D721Med (cell line): ENCODE results near the gene TRDMT1.

ENCODE experiments used
- DNase-seq: peaks from one replicate; pipeline ENCODE4 v3.0.0; 2011; ENCODE audit warnings: low spot score; ENCODE audit not compliant: insufficient read length
- FAIRE-seq: peaks from 2 replicates; lab custom pipeline; 2011; peaks lifted over from hg19 to GRCh38; lab: Jason Lieb, UNC
- TF ChIP-seq, protein P1 (sequence below): IDR thresholded peaks from 2 replicates; pipeline ENCODE4 v1.5.1; 2012; ENCODE audit warnings: mild to moderate bottlenecking, control low read depth; ENCODE audit not compliant: insufficient read depth; ENCODE audit errors: missing control alignments

Gene TRDMT1

GRCh38 chr10:17201794-17202116 lies 283 bp upstream of the TRDMT1 start:
- DNase-seq (no peak), FAIRE-seq (no peak)
- TF ChIP-seq, protein P1, sequence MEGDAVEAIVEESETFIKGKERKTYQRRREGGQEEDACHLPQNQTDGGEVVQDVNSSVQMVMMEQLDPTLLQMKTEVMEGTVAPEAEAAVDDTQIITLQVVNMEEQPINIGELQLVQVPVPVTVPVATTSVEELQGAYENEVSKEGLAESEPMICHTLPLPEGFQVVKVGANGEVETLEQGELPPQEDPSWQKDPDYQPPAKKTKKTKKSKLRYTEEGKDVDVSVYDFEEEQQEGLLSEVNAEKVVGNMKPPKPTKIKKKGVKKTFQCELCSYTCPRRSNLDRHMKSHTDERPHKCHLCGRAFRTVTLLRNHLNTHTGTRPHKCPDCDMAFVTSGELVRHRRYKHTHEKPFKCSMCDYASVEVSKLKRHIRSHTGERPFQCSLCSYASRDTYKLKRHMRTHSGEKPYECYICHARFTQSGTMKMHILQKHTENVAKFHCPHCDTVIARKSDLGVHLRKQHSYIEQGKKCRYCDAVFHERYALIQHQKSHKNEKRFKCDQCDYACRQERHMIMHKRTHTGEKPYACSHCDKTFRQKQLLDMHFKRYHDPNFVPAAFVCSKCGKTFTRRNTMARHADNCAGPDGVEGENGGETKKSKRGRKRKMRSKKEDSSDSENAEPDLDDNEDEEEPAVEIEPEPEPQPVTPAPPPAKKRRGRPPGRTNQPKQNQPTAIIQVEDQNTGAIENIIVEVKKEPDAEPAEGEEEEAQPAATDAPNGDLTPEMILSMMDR, result no peak

DNA sequence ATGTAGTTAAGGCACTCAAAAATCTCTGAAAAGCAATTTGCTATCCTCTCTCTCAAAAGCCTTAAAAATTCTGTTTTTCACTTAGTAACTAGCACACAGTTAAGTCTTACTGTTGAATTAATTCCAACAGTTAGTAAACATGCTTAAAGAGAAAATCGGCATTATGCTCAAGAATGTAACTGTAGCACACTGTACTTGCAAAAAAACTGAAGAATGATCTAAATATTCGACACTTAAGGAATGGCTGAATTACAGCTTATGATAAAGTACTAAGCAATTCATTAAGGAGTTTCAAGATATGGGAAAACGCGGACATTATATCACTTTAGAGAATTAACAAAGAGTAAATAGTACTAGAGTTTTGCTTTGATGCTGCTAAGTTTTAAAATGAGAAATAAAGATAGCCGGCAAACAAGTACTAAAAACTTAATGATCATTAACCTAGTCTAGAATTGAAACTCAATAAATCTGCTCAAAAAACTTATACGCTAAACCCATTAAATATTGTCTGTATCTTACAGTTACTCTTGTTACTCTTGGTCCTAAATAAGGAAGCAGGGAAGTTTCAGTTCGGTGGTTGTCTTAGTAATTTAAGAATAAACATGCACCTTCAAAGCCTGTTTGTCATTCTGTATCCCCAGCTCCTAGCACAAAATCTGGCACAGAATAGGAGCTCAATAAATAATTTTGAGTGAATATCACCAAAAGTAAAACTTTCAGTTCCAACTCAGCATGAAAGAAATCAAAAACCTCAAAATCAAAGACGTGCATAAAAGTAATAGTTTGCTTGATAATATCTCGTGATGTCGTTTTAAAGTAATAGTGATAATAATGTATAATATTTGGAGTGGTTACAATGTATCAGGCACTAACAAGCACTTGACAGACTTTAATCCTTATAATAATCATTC lies 1.2 kb downstream of the TRDMT1 start:
- TF ChIP-seq, protein P1, result no peak
- DNase-seq, result no peak
- FAIRE-seq, result peak; percentile 48

DNA sequence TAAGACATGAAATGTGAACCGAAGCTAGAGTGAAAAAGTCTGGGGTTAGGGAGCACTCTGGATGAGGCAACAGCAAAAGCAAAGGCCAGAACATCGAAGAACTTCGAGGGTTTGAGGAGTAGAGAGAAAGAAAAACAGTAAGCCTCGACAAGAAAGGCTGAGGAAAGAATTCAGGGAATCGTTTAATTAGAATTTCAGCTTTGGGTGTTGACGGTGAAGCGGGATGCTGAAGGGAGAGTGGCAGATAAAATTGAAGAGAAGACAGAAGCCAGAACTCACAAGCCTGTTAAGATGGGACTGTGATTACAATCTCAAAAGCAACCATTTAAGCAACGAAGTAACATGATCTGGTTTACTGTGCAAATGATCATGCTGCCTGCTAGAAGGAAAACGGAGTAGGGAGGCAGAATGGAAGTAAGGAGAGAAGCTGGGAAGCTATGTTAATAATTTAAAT lies 2.1 kb downstream of the TRDMT1 start:
- FAIRE-seq (no peak), DNase-seq (no peak)
- TF ChIP-seq, protein P1, result no peak

- TF ChIP-seq, protein P1, result no peak
- no peak for FAIRE-seq
- DNase-seq, result no peak
Measured at GRCh38 chr10:17196573-17196972, 4.9 kb downstream of the TRDMT1 start.

DNA sequence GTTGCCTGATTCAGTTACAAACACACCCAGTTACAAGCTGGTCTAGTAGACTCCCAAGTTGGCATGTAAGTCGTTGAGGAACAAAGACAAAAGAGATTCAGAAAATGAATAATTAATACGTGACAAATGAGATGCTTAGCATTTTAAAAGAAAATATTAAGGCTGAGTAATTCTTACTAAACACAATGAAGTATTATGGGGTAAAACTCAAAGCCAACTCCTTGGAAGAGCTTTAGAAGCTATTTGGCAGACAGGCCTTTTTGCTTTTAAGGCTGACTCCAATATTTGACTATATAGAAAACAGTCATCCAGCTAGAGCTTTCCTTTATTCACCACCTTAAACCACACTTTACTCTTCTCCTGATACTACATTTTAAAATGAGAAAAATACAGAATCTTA lies 5.4 kb downstream of the TRDMT1 start:
- FAIRE-seq (no peak), DNase-seq (no peak)
- TF ChIP-seq, protein P1, result no peak

DNA sequence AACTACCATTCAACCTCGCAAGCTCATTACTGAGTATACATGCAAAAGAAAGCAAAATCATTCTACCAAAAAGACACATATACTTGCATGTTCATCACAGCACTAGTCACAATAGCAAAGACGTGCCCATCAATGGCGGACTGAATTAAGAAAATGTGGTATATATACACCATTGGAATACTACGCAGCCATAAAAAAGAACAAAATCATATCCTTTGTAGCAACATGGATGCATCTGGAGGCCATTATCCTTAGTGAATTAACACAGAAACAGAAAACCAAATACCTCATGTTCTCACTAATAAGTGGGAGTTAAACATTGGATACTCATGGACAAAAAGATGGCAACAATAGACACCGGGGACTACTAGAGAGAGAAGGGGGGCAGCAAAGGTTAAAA lies 6.4 kb downstream of the TRDMT1 start:
- DNase-seq (no peak), FAIRE-seq (no peak)
- TF ChIP-seq, protein P1, result no peak

- TF ChIP-seq, protein P1, result no peak
- DNase-seq, result no peak
- FAIRE-seq, result no peak
Measured at GRCh38 chr10:17190602-17191001, 10.9 kb downstream of the TRDMT1 start.
